Measurements from ENCODE around the gene SAE1.

DNA sequence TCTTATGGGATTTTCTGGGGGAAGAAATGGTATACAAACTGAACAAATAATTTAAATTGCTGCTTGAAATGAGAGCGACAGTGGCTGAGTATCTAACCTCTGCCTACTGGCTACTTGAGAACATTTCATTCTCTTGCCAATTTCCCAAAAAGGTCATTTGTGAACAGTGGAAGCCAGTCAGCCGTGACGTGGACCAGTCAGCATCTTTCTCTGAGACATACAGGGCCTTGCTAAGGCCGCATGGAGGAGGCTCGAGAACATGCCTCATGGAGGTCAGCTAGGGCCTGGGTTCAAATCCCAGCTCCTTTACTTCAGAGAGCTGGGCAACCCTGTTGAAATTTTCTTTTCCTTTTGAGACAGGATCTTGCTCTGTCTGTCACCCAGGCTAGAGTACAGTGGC, 37.4 kb upstream of the SAE1 start:
- TF ChIP-seq, protein P1, sequence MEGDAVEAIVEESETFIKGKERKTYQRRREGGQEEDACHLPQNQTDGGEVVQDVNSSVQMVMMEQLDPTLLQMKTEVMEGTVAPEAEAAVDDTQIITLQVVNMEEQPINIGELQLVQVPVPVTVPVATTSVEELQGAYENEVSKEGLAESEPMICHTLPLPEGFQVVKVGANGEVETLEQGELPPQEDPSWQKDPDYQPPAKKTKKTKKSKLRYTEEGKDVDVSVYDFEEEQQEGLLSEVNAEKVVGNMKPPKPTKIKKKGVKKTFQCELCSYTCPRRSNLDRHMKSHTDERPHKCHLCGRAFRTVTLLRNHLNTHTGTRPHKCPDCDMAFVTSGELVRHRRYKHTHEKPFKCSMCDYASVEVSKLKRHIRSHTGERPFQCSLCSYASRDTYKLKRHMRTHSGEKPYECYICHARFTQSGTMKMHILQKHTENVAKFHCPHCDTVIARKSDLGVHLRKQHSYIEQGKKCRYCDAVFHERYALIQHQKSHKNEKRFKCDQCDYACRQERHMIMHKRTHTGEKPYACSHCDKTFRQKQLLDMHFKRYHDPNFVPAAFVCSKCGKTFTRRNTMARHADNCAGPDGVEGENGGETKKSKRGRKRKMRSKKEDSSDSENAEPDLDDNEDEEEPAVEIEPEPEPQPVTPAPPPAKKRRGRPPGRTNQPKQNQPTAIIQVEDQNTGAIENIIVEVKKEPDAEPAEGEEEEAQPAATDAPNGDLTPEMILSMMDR (IDR thresholded peaks at IDR 0.05; ENCODE audit: borderline replicate concordance, extremely low read depth, low read length, poor library complexity, severe bottlenecking), result no peak
- TF ChIP-seq EZH2 (IDR thresholded peaks at IDR 0.05; ENCODE audit: borderline replicate concordance, low read depth, low read length, severe bottlenecking), result no peak

Data from DND-41 (cell line).